Inflammatory macrophage treated with lipopolysaccharide for 1 hour (primary cell): Measurements from ENCODE around the gene CTAGE8.
"Not testable (repeated sequence)": the region's sequence is repeated elsewhere in the genome, so short reads cannot be mapped to it uniquely, and the experiment has no call there.

Experiments used
- DNase-seq, 2 donors: peaks; one replicate each; pipeline ENCODE4 v3.0.0-alpha.2; 2020 to 2022

Gene CTAGE8

GRCh38 chr7:144252307-144252706, 16.8 kb downstream of the CTAGE8 start:
- not testable (repeated sequence) for DNase-seq

GRCh38 chr7:144247674-144248330, 21.3 kb downstream of the CTAGE8 start:
- not testable (repeated sequence) for DNase-seq

- DNase-seq: not testable (repeated sequence)
These were observed 22.1 kb downstream of the CTAGE8 start for GRCh38 chr7:144246967-144247366.

- not testable (repeated sequence) for DNase-seq
These were observed 23.7 kb downstream of the CTAGE8 start for GRCh38 chr7:144245372-144245771.

- not testable (repeated sequence) for DNase-seq
These were observed 29.7 kb downstream of the CTAGE8 start, which contains the start of gene OR2A42 for GRCh38 chr7:144239365-144239764. OR2A42 (minus strand) TSS chr7:144239605; CDS start chr7:144232843, 6,762 bp downstream.

- not testable (repeated sequence) for DNase-seq
These were observed 30.5 kb downstream of the CTAGE8 start for GRCh38 chr7:144238530-144239082.

GRCh38 chr7:144233039-144233438, 36.0 kb downstream of the CTAGE8 start:
- DNase-seq: not testable (repeated sequence)

- not testable (repeated sequence) for DNase-seq
These were observed 38.1 kb downstream of the CTAGE8 start for GRCh38 chr7:144231027-144231426.

- not testable (repeated sequence) for DNase-seq
These were observed 40.3 kb downstream of the CTAGE8 start for GRCh38 chr7:144228810-144229209.

- peak in 1 of 2 donors; percentile 1 for DNase-seq
These were observed 42.2 kb downstream of the CTAGE8 start for GRCh38 chr7:144226866-144227265.

- not testable (repeated sequence) for DNase-seq
These were observed 45.4 kb downstream of the CTAGE8 start for GRCh38 chr7:144223675-144224074.

GRCh38 chr7:144220531-144220930, 48.6 kb downstream of the CTAGE8 start:
- not testable (repeated sequence) for DNase-seq

GRCh38 chr7:144219149-144219548, 49.9 kb downstream of the CTAGE8 start:
- not testable (repeated sequence) for DNase-seq

- not testable (repeated sequence) for DNase-seq
These were observed 50.5 kb downstream of the CTAGE8 start for GRCh38 chr7:144218581-144218980.

GRCh38 chr7:144217200-144217599, 51.9 kb downstream of the CTAGE8 start:
- DNase-seq: not testable (repeated sequence)
